Measurements from ENCODE around the gene TRIM72. TPM values are rescaled to one million over a fixed set of nuclear protein-coding genes. Genes with fewer than 3 reads are reported as not detected.

The TRIM72 gene
- polyA plus RNA-seq, 1 donor (not counting 4 experiments of a cell fraction or from before 2014, with no cell fraction given) = not detected

DNA sequence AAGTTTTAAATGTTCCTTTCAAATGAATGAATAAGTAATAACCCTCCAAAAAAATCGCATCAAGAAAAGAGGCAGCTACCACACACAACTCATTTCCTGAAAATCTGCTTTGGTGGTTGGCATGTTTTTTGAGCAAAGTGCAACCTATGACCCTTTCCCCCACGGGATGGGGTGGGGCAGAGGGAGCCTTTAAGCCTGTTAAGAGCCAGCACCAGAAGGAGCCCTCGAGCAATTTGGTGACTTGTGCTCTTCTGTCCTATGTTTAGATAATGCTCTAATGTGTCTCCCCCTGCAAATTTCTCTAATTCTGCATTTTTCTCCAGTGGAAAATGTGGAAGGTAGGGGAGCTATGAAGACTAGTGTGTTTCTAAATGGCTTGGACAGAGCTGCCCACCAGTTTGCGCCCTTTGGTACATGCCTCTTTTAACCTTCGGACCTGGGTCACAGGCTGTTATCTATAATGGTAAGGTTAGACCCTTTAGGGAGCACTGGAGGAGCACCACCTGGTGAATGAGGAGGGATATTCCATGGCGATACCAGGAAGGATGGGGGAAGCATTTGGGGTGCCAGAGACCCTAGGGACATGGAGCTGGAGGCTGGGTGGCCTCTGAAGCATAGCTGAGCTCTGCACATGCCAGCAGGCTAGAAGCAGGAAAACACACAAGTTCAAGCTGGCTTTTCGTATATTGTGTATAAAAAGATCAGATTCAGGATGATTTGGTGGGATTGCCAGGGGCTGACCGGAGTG lies 12.9 kb upstream of the TRIM72 start:
- Histone ChIP-seq H3K4me2 (ENCODE audit: control insufficient read depth, extremely low read depth, insufficient read depth, low read depth, low read length) (peak overlapping the region; percentile 92), H3K79me2 (ENCODE audit: control insufficient read depth, insufficient read depth, low read length) (peaks cover 2% of the 10 kb centered on the region), H2AFZ (ENCODE audit: control insufficient read depth, low read length) (no peak overlapping the region), H3K36me3 (ENCODE audit: control insufficient read depth in 2 of 2, extremely low read depth in 1 of 2, insufficient read depth in 2 of 2, low read length in 2 of 2) (peaks cover 3 to 8% of the 10 kb centered on the region in 2 experiments), H3K9ac (ENCODE audit: control insufficient read depth, extremely low read depth, insufficient read depth, low read length) (peak overlapping the region; percentile 72), H3K4me1 (ENCODE audit: control insufficient read depth, extremely low read depth, insufficient read depth, low read length) (peaks cover 23% of the 10 kb centered on the region), H3K4me3 (ENCODE audit: control insufficient read depth in 2 of 3, extremely low read depth in 1 of 3, insufficient read depth in 2 of 3, low read depth in 1 of 3, low read length in 3 of 3) (peak overlapping the region; percentile 63 to 79 (median 78)), H3K27ac (ENCODE audit: control insufficient read depth, insufficient read depth, low read length) (peak overlapping the region; percentile 56), H4K20me1 (ENCODE audit: control insufficient read depth, extremely low read depth, insufficient read depth, low read length) (peaks cover 9% of the 10 kb centered on the region), H3K9me3 (ENCODE audit: control insufficient read depth, low read depth, low read length) (no peaks in the 10 kb centered on the region), H3K27me3 (ENCODE audit: control insufficient read depth, extremely low read depth, insufficient read depth, low read length) (no peaks in the 10 kb centered on the region), H3K9me1 (ENCODE audit: control insufficient read depth, extremely low read depth, insufficient read depth, low read length) (no peaks in the 10 kb centered on the region)
- dilution Hi-C loops (cut with MboI; ENCODE audit: extremely low pct_ligation_motif_present, low sequenced_read_pairs) = no loop called here
- FAIRE-seq = no peak
- DNase-seq (ENCODE audit: low read depth, low spot score) = no peak
- peak in 2 of 3 experiments; percentile 8 to 19 for TF ChIP-seq CTCF (optimal IDR thresholded peaks at IDR 0.05 in 1 of 3, IDR thresholded peaks at IDR 0.05 in 1 of 3, conservative IDR thresholded peaks at IDR 0.05 in 1 of 3; ENCODE audit: extremely low read depth in 1 of 3, insufficient read depth in 2 of 3, low read length in 3 of 3)
- no peak for TF ChIP-seq EZH2 (IDR thresholded peaks at IDR 0.05; ENCODE audit: low read length)

GRCh38 chr16:31201582-31202413 lies 12.1 kb upstream of the TRIM72 start:
- Histone ChIP-seq H3K4me3 (ENCODE audit: control insufficient read depth in 2 of 3, extremely low read depth in 1 of 3, insufficient read depth in 2 of 3, low read depth in 1 of 3, low read length in 3 of 3) (peak overlapping the region; percentile 63 to 79 (median 78)), H3K9me3 (ENCODE audit: control insufficient read depth, low read depth, low read length) (no peaks in the 10 kb centered on the region), H3K27me3 (ENCODE audit: control insufficient read depth, extremely low read depth, insufficient read depth, low read length) (no peaks in the 10 kb centered on the region), H3K4me1 (ENCODE audit: control insufficient read depth, extremely low read depth, insufficient read depth, low read length) (peaks cover 23% of the 10 kb centered on the region), H3K79me2 (ENCODE audit: control insufficient read depth, insufficient read depth, low read length) (peaks cover 2% of the 10 kb centered on the region), H3K36me3 (ENCODE audit: control insufficient read depth in 2 of 2, extremely low read depth in 1 of 2, insufficient read depth in 2 of 2, low read length in 2 of 2) (peaks cover 0 to 5% of the 10 kb centered on the region in 2 experiments), H3K9ac (ENCODE audit: control insufficient read depth, extremely low read depth, insufficient read depth, low read length) (peak overlapping the region; percentile 72), H4K20me1 (ENCODE audit: control insufficient read depth, extremely low read depth, insufficient read depth, low read length) (peaks cover 4% of the 10 kb centered on the region), H3K4me2 (ENCODE audit: control insufficient read depth, extremely low read depth, insufficient read depth, low read depth, low read length) (peak overlapping the region; percentile 92), H3K9me1 (ENCODE audit: control insufficient read depth, extremely low read depth, insufficient read depth, low read length) (no peaks in the 10 kb centered on the region), H3K27ac (ENCODE audit: control insufficient read depth, insufficient read depth, low read length) (peak overlapping the region; percentile 56), H2AFZ (ENCODE audit: control insufficient read depth, low read length) (peak overlapping the region; percentile 77)
- no peak for TF ChIP-seq EZH2 (IDR thresholded peaks at IDR 0.05; ENCODE audit: low read length)
- TF ChIP-seq CTCF (optimal IDR thresholded peaks at IDR 0.05 in 1 of 3, IDR thresholded peaks at IDR 0.05 in 1 of 3, conservative IDR thresholded peaks at IDR 0.05 in 1 of 3; ENCODE audit: extremely low read depth in 1 of 3, insufficient read depth in 2 of 3, low read length in 3 of 3) = no peak
- DNase-seq (ENCODE audit: low read depth, low spot score) (no peak), FAIRE-seq (peak; percentile 49)
- dilution Hi-C loops (cut with MboI; ENCODE audit: extremely low pct_ligation_motif_present, low sequenced_read_pairs) = no loop called here
